BE2C (cell line): Measurements from ENCODE around the gene CCS.

Experiments
- DNase-seq: peaks from one replicate; pipeline ENCODE4 v3.0.0-alpha.2; 2020
- H3K27me3 ChIP-seq: fragments of 250-450 bp; sonication (Bioruptor Pico); 2 replicates; pipeline ENCODE4 v1.5.1; 2020; ENCODE audit warnings: mild to moderate bottlenecking
- H3K36me3 ChIP-seq: fragments of 250-450 bp; sonication (Bioruptor Pico); 2 replicates; pipeline ENCODE4 v1.5.1; 2020; ENCODE audit warnings: mild to moderate bottlenecking
- H3K4me1 ChIP-seq: fragments of 250-450 bp; sonication (Bioruptor Pico); 2 replicates; pipeline ENCODE4 v1.5.1; 2020
- H3K4me3 ChIP-seq: 2 replicates; pipeline ENCODE4 v1.5.1; 2011; ENCODE audit warnings: low read depth, low read length
- H3K9me3 ChIP-seq: fragments of 250-450 bp; sonication (Bioruptor Pico); 2 replicates; pipeline ENCODE4 v1.5.1; 2020
- CTCF ChIP-seq: IDR thresholded peaks from 2 replicates; pipeline ENCODE4 v1.5.1; 2012; ENCODE audit warnings: mild to moderate bottlenecking, low read depth, low read length

The CCS gene

GRCh38 chr11:66607126-66607834 is 14.3 kb downstream of the CCS start:
- Histone ChIP-seq H3K9me3 (no peaks in the 10 kb centered on the region), H3K4me1 (peaks cover 3% of the 10 kb centered on the region), H3K36me3 (no peaks in the 10 kb centered on the region; the same call in 1 of the 2 replicates), H3K4me3 (no peak overlapping the region), H3K27me3 (no peaks in the 10 kb centered on the region)
- peak; percentile 21 for DNase-seq
- no peak for TF ChIP-seq CTCF

GRCh38 chr11:66609721-66610617 is 17.0 kb downstream of the CCS start:
- H3K4me1 ChIP-seq: no peaks in the 10 kb centered on the region
- H3K27me3 ChIP-seq: no peaks in the 10 kb centered on the region
- TF ChIP-seq CTCF: no peak
- H3K36me3 ChIP-seq: no peaks in the 10 kb centered on the region; the same call in 1 of the 2 replicates
- H3K9me3 ChIP-seq: no peaks in the 10 kb centered on the region
- no peak for DNase-seq
- no peak overlapping the region for H3K4me3 ChIP-seq

GRCh38 chr11:66612458-66612857 is 19.5 kb downstream of the CCS start:
- no peak for DNase-seq
- Histone ChIP-seq H3K4me1 (no peaks in the 10 kb centered on the region), H3K27me3 (no peaks in the 10 kb centered on the region), H3K36me3 (peaks cover 5% of the 10 kb centered on the region), H3K4me3 (no peak overlapping the region), H3K9me3 (no peaks in the 10 kb centered on the region)
- TF ChIP-seq CTCF: no peak

- peaks cover 21% of the 10 kb centered on the region for H3K36me3 ChIP-seq
- H3K4me3 ChIP-seq: no peak overlapping the region
- TF ChIP-seq CTCF: no peak
- no peaks in the 10 kb centered on the region for H3K9me3 ChIP-seq
- H3K4me1 ChIP-seq: no peaks in the 10 kb centered on the region
- no peaks in the 10 kb centered on the region for H3K27me3 ChIP-seq
- DNase-seq: no peak
Observed at GRCh38 chr11:66614073-66614472, 21.1 kb downstream of the CCS start.

- H3K36me3 ChIP-seq: peaks cover 35% of the 10 kb centered on the region
- H3K27me3 ChIP-seq: no peaks in the 10 kb centered on the region
- H3K4me1 ChIP-seq: no peaks in the 10 kb centered on the region
- no peaks in the 10 kb centered on the region for H3K9me3 ChIP-seq
- peak; percentile 100 for DNase-seq
- no peak for TF ChIP-seq CTCF
- H3K4me3 ChIP-seq: peak within 1 kb of the TSS; percentile 88
Observed at GRCh38 chr11:66616379-66617154, 23.6 kb downstream of the CCS start, which contains the start of gene RBM14. TSS of gene RBM14 (plus strand) at chr11:66616630. CDS start at chr11:66616721, 91 bp downstream.
